Thyroid gland (tissue), 4 donors: ENCODE data around the gene ADAMTS7. TPM values are rescaled to one million over a fixed set of nuclear protein-coding genes. Genes with fewer than 3 reads are reported as not detected.
"Not testable (repeated sequence)": the region's sequence is repeated elsewhere in the genome, so short reads cannot be mapped to it uniquely, and the experiment has no call there.

Source experiments
- DNase-seq, 2 donors: peaks; one replicate each; pipeline ENCODE4 v3.0.0-alpha.2; 2019
- H3K27ac ChIP-seq, 3 donors: fragments of 200-600 bp; sonication (generic); 1 replicate in 2 of 3; 2 replicates in 1 of 3; pipeline ENCODE4 v1.5.1; 2016 to 2019; ENCODE audit warnings: mild to moderate bottlenecking in 1 of 3, moderate library complexity in 1 of 3
- H3K27me3 ChIP-seq: fragments of 200-600 bp; sonication (generic); one replicate; pipeline ENCODE4 v1.5.1; 2019
- H3K36me3 ChIP-seq, 2 donors: fragments of 200-600 bp; sonication (generic); one replicate each; pipeline ENCODE4 v1.5.1; 2016 to 2019
- H3K4me1 ChIP-seq, 2 donors: fragments of 200-600 bp; sonication (generic); one replicate each; pipeline ENCODE4 v1.5.1; 2017 to 2019
- H3K4me3 ChIP-seq, 3 donors: fragments of 200-600 bp; sonication (generic); replicated peaks in 1 of 3; 1 replicate in 2 of 3; 2 replicates in 1 of 3; pipeline ENCODE4 v1.5.1; 2016; ENCODE audit warnings: mild to moderate bottlenecking in 1 of 3
- H3K9me3 ChIP-seq: fragments of 200-600 bp; sonication (generic); one replicate; pipeline ENCODE4 v1.5.1; 2017
- CTCF ChIP-seq, 6 experiments: fragments of 200-600 bp in 3 of 6; fragments of 450-650 bp in 3 of 6; sonication (generic) in 3 of 6; IDR thresholded peaks; one replicate each; pipeline ENCODE4 v1.5.1; 2016 to 2019; ENCODE audit warnings: antibody characterized with exemption in 6 of 6, mild to moderate bottlenecking in 2 of 6, inconsistent platforms in 1 of 6, moderate library complexity in 1 of 6
- POLR2A ChIP-seq, 2 donors: fragments of 450-650 bp; IDR thresholded peaks; one replicate each; pipeline ENCODE4 v1.6.1; 2017; ENCODE audit warnings: antibody characterized with exemption in 2 of 2, mild to moderate bottlenecking in 2 of 2, moderate library complexity in 1 of 2
- WGBS, 2 donors: methylation state at CpG; one replicate each; pipeline ENCODE4 v1.1.5; 2017; 5-methylcytosine and 5-hydroxymethylcytosine counted together
- intact Hi-C: fragments of 100-400 bp; cut with DNase I; formaldehyde crosslinking; loops from one replicate; pipeline ENCODE4 v1.15.1; 2023
- total RNA-seq, 4 donors: library from RNA; depleted of rRNA; stranded (reverse); fragments of >200 nt; gene quantifications; one replicate each; pipeline ENCODE4 v1.2.3, GENCODE V29; 2016

ADAMTS7 gene
- total RNA-seq, 4 donors from 2014 or later, result 0.68 to 2.5 (median 1.8) TPM

- H3K27me3 ChIP-seq, DNase-seq, H3K4me3 ChIP-seq, H3K36me3 ChIP-seq, H3K9me3 ChIP-seq, intact Hi-C loops, H3K27ac ChIP-seq, H3K4me1 ChIP-seq: not testable (repeated sequence)
- WGBS, 2 donors, result 87% methylated on average over 6 to 23 of the region's 25 CpGs
These were observed 35.0 kb downstream of the ADAMTS7 start for GRCh38 chr15:78776046-78776925.

GRCh38 chr15:78775472-78775871 is 35.8 kb downstream of the ADAMTS7 start:
- intact Hi-C loops, result no loop called here
- DNase-seq, result no peak
- H3K27me3 ChIP-seq, result no peaks in the 10 kb centered on the region
- H3K9me3 ChIP-seq, result no peaks in the 10 kb centered on the region
- WGBS, 2 donors, result 88 to 97% methylated on average over 4 of the region's 8 CpGs
- no peak overlapping the region for H3K4me3 ChIP-seq
- TF ChIP-seq CTCF (IDR thresholded peaks at IDR 0.05), result no peak
- no peak overlapping the region for H3K27ac ChIP-seq
- H3K4me1 ChIP-seq, result no peaks in the 10 kb centered on the region
- H3K36me3 ChIP-seq, result no peaks in the 10 kb centered on the region

GRCh38 chr15:78774451-78774990 is 36.7 kb downstream of the ADAMTS7 start:
- 87 to 94% methylated on average over 6 to 12 of the region's 15 CpGs for WGBS, 2 donors
- H3K4me1 ChIP-seq, H3K4me3 ChIP-seq, H3K9me3 ChIP-seq, DNase-seq, H3K36me3 ChIP-seq, H3K27me3 ChIP-seq, intact Hi-C loops, H3K27ac ChIP-seq: not testable (repeated sequence)

- H3K4me3 ChIP-seq, intact Hi-C loops, H3K9me3 ChIP-seq, H3K27ac ChIP-seq, H3K36me3 ChIP-seq, H3K27me3 ChIP-seq, DNase-seq, H3K4me1 ChIP-seq: not testable (repeated sequence)
- WGBS, 2 donors, result 89 to 94% methylated on average over 20 of the region's 25 CpGs
These were observed 37.4 kb downstream of the ADAMTS7 start for GRCh38 chr15:78773765-78774450.

GRCh38 chr15:78772738-78773137 is 38.5 kb downstream of the ADAMTS7 start:
- WGBS, 2 donors, result 92 to 93% methylated on average over 3 to 4 of the region's 11 CpGs
- DNase-seq, result no peak
- intact Hi-C loops, result no loop called here
- Histone ChIP-seq H3K36me3 (no peaks in the 10 kb centered on the region), H3K4me3 (no peak overlapping the region), H3K9me3 (no peaks in the 10 kb centered on the region), H3K27ac (no peak overlapping the region), H3K27me3 (no peaks in the 10 kb centered on the region), H3K4me1 (no peaks in the 10 kb centered on the region)
- TF ChIP-seq CTCF (IDR thresholded peaks at IDR 0.05) (no peak), POLR2A (IDR thresholded peaks at IDR 0.05) (no peak)

- H3K27ac ChIP-seq, H3K27me3 ChIP-seq, H3K36me3 ChIP-seq, H3K4me1 ChIP-seq, DNase-seq, H3K4me3 ChIP-seq, H3K9me3 ChIP-seq, intact Hi-C loops: not testable (repeated sequence)
- WGBS, 2 donors, result 87 to 92% methylated on average over 8 to 15 of the region's 23 CpGs
These were observed 39.7 kb downstream of the ADAMTS7 start for GRCh38 chr15:78771436-78772000.

- H3K36me3 ChIP-seq, H3K9me3 ChIP-seq, DNase-seq, H3K4me3 ChIP-seq, intact Hi-C loops, H3K27ac ChIP-seq, H3K27me3 ChIP-seq, H3K4me1 ChIP-seq: not testable (repeated sequence)
- WGBS, 2 donors, result 67 to 88% methylated on average over 1 of the region's 9 CpGs
These were observed 40.2 kb downstream of the ADAMTS7 start for GRCh38 chr15:78771020-78771419.

- H3K4me3 ChIP-seq, H3K9me3 ChIP-seq, H3K27ac ChIP-seq, H3K36me3 ChIP-seq, DNase-seq, H3K4me1 ChIP-seq, intact Hi-C loops, H3K27me3 ChIP-seq: not testable (repeated sequence)
- 87 to 88% methylated on average over 10 to 12 of the region's 12 CpGs for WGBS, 2 donors
These were observed 41.6 kb downstream of the ADAMTS7 start for GRCh38 chr15:78769473-78770225.
